Osteocyte (in vitro differentiated cells): Measurements from ENCODE around the gene PEX19. TPM values are rescaled to one million over a fixed set of nuclear protein-coding genes. Genes with fewer than 3 reads are reported as not detected.
A peak's percentile ranks its signal among the peaks of the same experiment; 100 is the strongest.

Experiments used
- DNase-seq: peaks from one replicate; pipeline ENCODE4 v3.0.0; 2021; ENCODE audit warnings: mixed read lengths; ENCODE audit not compliant: unreplicated experiment; ENCODE audit errors: extremely low spot score
- H3K27ac Mint-ChIP-seq: one replicate; pipeline ENCODE4 v1.8.0; 2021; ENCODE audit warnings: mild to moderate bottlenecking, mixed read lengths; ENCODE audit not compliant: unreplicated experiment
- H3K27me3 Mint-ChIP-seq: one replicate; pipeline ENCODE4 v1.8.0; 2021; ENCODE audit warnings: mixed read lengths; ENCODE audit not compliant: unreplicated experiment
- H3K36me3 Mint-ChIP-seq: one replicate; pipeline ENCODE4 v1.8.0; 2021; ENCODE audit warnings: mixed read lengths; ENCODE audit not compliant: unreplicated experiment
- H3K4me1 Mint-ChIP-seq: one replicate; pipeline ENCODE4 v1.8.0; 2021; ENCODE audit warnings: mixed read lengths; ENCODE audit not compliant: unreplicated experiment
- H3K4me3 Mint-ChIP-seq: one replicate; pipeline ENCODE4 v1.8.0; 2021; ENCODE audit warnings: mild to moderate bottlenecking, moderate library complexity, mixed read lengths; ENCODE audit not compliant: unreplicated experiment
- H3K9me3 Mint-ChIP-seq: one replicate; pipeline ENCODE4 v1.8.0; 2021; ENCODE audit warnings: mixed read lengths; ENCODE audit not compliant: unreplicated experiment
- total RNA-seq: library from RNA; stranded (reverse); gene quantifications from 2 replicates; pipeline ENCODE4 v1.2.1, GENCODE V29; 2021
- TF ChIP-seq, protein P1 (sequence below): fragments of 200-600 bp; sonication (generic); IDR thresholded peaks from 2 replicates; pipeline ENCODE4 v1.5.0; 2021; ENCODE audit warnings: antibody characterized with exemption, mild to moderate bottlenecking, moderate library complexity

Gene PEX19
- total RNA-seq, 1 donor from 2014 or later: 60.8 TPM

DNA sequence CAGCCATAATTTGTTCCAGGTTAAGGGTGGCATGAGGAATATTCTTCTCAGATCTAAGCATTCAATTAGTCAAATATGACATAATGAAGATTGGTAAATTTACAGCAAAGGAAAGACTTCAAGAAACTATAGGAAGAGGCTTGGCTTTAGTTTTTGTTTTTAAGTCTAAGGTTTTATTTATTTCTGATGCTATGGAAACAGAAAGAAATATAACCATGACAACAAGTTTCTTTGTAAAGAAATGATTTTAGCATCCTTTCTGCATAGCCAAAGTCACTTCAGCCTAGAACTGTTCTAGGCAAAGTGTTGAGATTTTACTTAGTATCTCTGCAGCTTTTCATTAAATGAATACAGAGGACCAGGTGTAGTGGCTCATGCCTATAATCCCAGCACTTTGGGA lies 52.0 kb downstream of the PEX19 start:
- H3K27me3 Mint-ChIP-seq: no peaks in the 10 kb centered on the region
- peak overlapping the region; percentile 17 for H3K27ac Mint-ChIP-seq
- H3K9me3 Mint-ChIP-seq: no peaks in the 10 kb centered on the region
- TF ChIP-seq, protein P1, sequence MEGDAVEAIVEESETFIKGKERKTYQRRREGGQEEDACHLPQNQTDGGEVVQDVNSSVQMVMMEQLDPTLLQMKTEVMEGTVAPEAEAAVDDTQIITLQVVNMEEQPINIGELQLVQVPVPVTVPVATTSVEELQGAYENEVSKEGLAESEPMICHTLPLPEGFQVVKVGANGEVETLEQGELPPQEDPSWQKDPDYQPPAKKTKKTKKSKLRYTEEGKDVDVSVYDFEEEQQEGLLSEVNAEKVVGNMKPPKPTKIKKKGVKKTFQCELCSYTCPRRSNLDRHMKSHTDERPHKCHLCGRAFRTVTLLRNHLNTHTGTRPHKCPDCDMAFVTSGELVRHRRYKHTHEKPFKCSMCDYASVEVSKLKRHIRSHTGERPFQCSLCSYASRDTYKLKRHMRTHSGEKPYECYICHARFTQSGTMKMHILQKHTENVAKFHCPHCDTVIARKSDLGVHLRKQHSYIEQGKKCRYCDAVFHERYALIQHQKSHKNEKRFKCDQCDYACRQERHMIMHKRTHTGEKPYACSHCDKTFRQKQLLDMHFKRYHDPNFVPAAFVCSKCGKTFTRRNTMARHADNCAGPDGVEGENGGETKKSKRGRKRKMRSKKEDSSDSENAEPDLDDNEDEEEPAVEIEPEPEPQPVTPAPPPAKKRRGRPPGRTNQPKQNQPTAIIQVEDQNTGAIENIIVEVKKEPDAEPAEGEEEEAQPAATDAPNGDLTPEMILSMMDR: no peak
- no peak overlapping the region for H3K4me3 Mint-ChIP-seq
- H3K4me1 Mint-ChIP-seq: no peaks in the 10 kb centered on the region
- DNase-seq: no peak
- peaks cover 30% of the 10 kb centered on the region for H3K36me3 Mint-ChIP-seq

DNA sequence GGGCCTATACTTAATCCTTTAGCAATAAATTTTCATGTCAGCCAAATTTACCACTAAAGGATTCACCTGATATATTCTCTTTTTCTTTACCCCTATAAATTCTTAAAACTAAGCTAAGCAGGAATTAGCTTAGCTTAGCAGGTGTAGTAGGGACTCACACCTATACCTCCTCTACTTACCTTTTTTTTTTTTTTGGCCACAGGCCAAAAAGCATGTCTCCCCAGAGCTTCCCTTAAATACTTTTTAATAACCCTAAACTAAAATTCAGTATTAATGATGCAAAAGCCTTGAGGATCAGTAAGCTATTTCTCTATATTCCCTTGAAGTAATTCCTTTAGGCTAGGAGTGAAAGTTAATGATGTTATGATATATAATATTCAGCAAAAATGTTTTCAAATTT lies 56.5 kb downstream of the PEX19 start:
- H3K9me3 Mint-ChIP-seq: no peaks in the 10 kb centered on the region
- TF ChIP-seq, protein P1: no peak
- H3K27me3 Mint-ChIP-seq: no peaks in the 10 kb centered on the region
- no peak overlapping the region for H3K27ac Mint-ChIP-seq
- DNase-seq: no peak
- H3K4me3 Mint-ChIP-seq: no peak overlapping the region
- peaks cover 45% of the 10 kb centered on the region for H3K36me3 Mint-ChIP-seq
- H3K4me1 Mint-ChIP-seq: no peaks in the 10 kb centered on the region

DNA sequence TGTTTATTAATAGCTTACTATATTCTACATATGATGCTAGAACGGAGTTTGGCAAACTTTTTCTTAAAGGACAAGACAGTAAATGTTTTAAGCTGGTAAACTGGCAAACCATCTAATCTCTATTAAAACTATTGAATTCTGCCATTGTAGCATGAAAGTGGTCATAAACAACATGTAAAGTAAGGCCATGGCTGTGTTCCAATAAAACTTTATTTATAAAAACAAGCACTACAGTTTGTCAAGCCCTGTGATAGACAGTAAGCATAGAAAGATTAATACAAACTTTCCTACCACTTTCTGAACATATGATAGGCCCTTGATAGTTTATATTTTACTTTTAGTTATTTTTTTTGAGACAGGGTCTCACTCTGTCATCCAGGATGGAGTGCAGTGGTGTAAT lies 57.4 kb downstream of the PEX19 start:
- H3K9me3 Mint-ChIP-seq: no peaks in the 10 kb centered on the region
- H3K36me3 Mint-ChIP-seq: peaks cover 50% of the 10 kb centered on the region
- no peaks in the 10 kb centered on the region for H3K27me3 Mint-ChIP-seq
- TF ChIP-seq, protein P1: no peak
- DNase-seq: no peak
- no peak overlapping the region for H3K4me3 Mint-ChIP-seq
- no peaks in the 10 kb centered on the region for H3K4me1 Mint-ChIP-seq
- H3K27ac Mint-ChIP-seq: no peak overlapping the region

DNA sequence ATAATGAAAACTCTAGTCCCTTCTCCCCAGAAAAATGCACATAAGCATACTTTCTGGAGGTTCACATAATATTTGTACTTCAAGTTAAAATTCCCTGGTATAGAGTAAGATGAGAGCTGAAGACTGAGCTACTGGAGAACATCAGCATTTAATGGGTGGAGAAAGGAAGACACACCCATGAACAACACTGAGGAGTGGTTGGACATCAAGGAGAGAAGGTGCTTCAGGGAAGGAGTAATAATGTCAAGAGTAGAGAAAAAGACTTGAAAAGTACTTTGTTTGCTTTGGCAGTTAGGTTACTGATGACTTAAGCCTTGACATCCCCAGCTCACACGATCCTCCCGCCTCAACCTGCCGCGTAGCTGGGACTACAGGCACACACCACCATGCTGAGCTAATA lies 57.9 kb downstream of the PEX19 start:
- H3K36me3 Mint-ChIP-seq: peaks cover 53% of the 10 kb centered on the region
- no peak for DNase-seq
- no peaks in the 10 kb centered on the region for H3K4me1 Mint-ChIP-seq

More for the DNA sequence above, 57.9 kb downstream of the PEX19 start:
- H3K27ac Mint-ChIP-seq: no peak overlapping the region
- H3K9me3 Mint-ChIP-seq: no peaks in the 10 kb centered on the region
- H3K4me3 Mint-ChIP-seq: no peak overlapping the region
- H3K27me3 Mint-ChIP-seq: no peaks in the 10 kb centered on the region
- TF ChIP-seq, protein P1: no peak

Other genes starting within 250 kb of the PEX19 start
- gene KCNJ10, start 215.0 kb downstream of the PEX19 start, total RNA-seq: not detected in 2 replicates
- not detected in 2 replicates for gene KCNJ9, start 203.6 kb downstream of the PEX19 start, total RNA-seq
- 24.0 and 26.6 TPM in 2 replicates for gene IGSF8, start 186.5 kb downstream of the PEX19 start, total RNA-seq
- 8.2 and 8.5 TPM in 2 replicates for gene ATP1A2, start 169.4 kb downstream of the PEX19 start, total RNA-seq
- not detected in 2 replicates for gene ATP1A4, start 133.5 kb downstream of the PEX19 start, total RNA-seq
- not detected in 2 replicates for gene CASQ1, start 94.6 kb downstream of the PEX19 start, total RNA-seq
- 195 and 197 TPM in 2 replicates for gene PEA15, start 79.7 kb downstream of the PEX19 start, total RNA-seq
- 152 and 163 TPM in 2 replicates for gene DCAF8, start 22.6 kb downstream of the PEX19 start, total RNA-seq
- gene COPA, start 58.1 kb upstream of the PEX19 start, total RNA-seq: 236 and 241 TPM in 2 replicates
- gene NCSTN, start 58.2 kb upstream of the PEX19 start, total RNA-seq: 126 and 132 TPM in 2 replicates
- 0.16 and 0.31 TPM in 2 replicates for gene NHLH1, start 81.9 kb upstream of the PEX19 start, total RNA-seq
- gene VANGL2, start 115.4 kb upstream of the PEX19 start, total RNA-seq: 16.4 and 17.7 TPM in 2 replicates
- gene SLAMF6, start 238.1 kb upstream of the PEX19 start, total RNA-seq: not detected in 2 replicates